Amniotic epithelial cell (primary cell): ENCODE results near the gene HOXA2.

Experiments used
- DNase-seq: peaks from one replicate; pipeline ENCODE4 v3.0.0-alpha.2; 2010; ENCODE audit warnings: low read depth

HOXA2 gene

GRCh38 chr7:27098578-27099451 lies 3.7 kb downstream of the HOXA2 start:
- DNase-seq, result peak; percentile 55

GRCh38 chr7:27097686-27098577 lies 4.6 kb downstream of the HOXA2 start:
- peak; percentile 46 for DNase-seq

GRCh38 chr7:27096768-27097514 lies 5.5 kb downstream of the HOXA2 start:
- DNase-seq, result peak; percentile 58

- peak; percentile 88 for DNase-seq
Measured at GRCh38 chr7:27095897-27096767, 6.4 kb downstream of the HOXA2 start, which contains the start of gene HOXA1. HOXA1 (minus strand) TSS chr7:27096000; CDS start chr7:27095912, 88 bp downstream.

- peak; percentile 17 for DNase-seq
Measured at GRCh38 chr7:27095050-27095896, 7.2 kb downstream of the HOXA2 start.

DNA sequence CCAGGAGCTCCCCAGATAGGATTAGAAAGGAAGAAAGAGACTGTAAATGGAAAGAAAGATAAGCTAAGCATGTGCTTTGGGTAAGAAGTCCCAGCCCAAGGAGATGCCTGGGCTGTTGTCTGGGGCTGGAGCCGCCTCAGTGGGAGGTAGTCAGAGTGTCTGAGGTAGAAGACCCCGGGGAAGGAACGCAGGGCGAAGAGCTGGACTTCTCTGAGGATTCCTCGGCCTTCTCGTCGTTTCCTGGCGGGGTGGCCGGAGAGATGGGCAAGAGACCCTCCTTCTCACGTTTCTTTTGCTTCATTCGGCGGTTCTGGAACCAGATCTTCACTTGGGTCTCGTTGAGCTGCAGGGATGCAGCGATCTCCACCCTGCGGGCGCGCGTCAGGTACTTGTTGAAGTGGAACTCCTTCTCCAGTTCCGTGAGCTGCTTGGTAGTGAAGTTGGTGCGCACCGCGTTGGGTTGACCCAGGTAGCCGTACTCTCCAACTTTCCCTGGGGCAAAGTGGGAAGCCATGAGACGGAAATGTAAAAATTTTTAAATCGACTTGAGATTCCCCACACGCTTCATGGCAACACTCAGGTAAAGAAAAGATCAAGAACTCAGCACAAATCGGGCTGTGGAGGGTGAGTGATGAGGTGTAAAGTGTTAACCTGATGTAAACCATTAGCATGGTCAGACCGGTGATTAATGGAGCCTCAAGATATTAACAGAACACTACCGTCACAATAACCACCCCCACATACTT lies 8.0 kb downstream of the HOXA2 start:
- no peak for DNase-seq

GRCh38 chr7:27093184-27093895 lies 9.1 kb downstream of the HOXA2 start:
- DNase-seq, result no peak

DNA sequence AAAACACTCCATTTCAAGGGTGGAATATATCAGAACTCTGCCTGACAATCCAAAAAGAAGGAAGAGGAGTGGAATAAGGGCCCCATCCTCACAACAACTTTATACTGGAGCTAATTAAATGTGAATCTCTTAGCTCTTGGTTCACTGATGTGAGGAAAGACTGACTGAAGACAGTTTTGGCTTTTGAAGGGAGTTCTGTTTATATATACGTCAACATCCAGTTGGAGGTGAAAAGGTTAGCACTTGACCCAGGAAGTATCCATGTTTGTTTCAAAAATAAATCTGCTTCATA lies 9.7 kb downstream of the HOXA2 start:
- no peak for DNase-seq

- no peak for DNase-seq
Measured at GRCh38 chr7:27091941-27092818, 10.3 kb downstream of the HOXA2 start.

GRCh38 chr7:27091105-27091504 lies 11.4 kb downstream of the HOXA2 start:
- no peak for DNase-seq

- no peak for DNase-seq
Measured at GRCh38 chr7:27088002-27088922, 14.2 kb downstream of the HOXA2 start.

- no peak for DNase-seq
Measured at GRCh38 chr7:27083646-27084045, 18.8 kb downstream of the HOXA2 start.

GRCh38 chr7:27082171-27082570 lies 20.3 kb downstream of the HOXA2 start:
- DNase-seq, result no peak

DNA sequence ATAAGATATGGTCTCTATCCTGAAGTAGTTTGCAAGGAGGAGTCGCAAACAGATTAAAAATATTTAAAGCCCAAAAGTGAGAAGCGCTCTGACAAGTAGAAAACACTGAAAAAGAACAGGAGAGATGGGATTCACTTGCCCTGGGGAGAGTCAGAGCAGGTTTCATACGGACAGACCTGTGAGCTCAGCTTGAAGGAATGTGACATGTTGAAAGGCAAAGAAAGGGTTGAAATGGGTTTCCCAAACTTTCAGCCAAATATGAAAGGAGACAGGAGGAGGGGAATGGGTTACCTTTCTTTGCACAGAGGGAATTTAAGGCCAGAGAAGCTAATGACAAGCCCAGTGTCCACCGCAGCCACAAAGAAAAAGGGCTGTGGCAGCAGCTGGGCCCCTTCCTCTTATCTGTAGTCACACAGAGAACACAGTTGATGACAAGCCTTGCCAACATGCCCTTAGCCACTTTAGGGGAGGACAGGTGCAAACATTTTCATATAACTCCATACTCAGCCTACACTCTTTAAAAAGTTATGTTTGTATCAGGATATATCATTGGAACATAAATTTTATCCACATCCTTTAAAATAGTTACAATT lies 21.5 kb downstream of the HOXA2 start:
- DNase-seq, result peak; percentile 26

DNA sequence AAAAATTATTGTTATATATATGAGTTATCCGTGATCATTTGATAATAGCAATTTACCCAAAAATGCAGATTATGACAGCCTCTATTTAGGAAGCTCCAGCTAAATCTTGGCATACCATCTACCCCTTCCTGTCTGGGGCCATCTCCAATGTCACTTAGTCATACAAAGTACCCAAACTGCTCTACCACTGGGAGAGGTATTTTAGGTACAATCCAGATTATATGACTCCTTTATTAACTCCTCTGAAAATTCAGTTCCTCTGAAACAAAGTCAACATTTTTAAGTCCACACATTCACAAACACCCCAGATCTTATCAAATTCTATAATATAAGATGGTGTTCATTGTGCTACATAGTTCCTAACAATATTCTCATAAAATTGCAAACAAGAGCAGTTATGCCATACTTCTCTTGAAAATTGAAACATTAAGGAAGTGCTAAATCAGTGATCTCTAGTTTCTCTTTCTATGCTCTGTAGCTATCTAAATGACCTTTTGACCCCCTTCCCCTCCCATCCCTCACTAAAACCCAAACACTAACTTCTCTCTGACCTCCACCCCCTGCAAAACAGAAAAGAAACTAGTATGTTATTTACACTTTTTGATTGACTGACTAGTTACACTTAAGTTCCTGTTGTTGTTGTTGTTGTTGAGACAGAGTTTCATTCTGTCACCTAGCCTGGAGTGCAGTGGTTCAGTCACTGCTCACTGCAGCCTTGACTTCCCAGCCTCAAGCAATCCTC lies 23.1 kb downstream of the HOXA2 start:
- DNase-seq, result no peak
